Kidney epithelial cell (primary cell): ENCODE results near the gene ATP13A3. TPM values are rescaled to one million over a fixed set of nuclear protein-coding genes. Genes with fewer than 3 reads are reported as not detected.

Source experiments
- DNase-seq: peaks from one replicate; pipeline ENCODE4 v3.0.0-alpha.2; 2010; ENCODE audit warnings: low read depth
- H3K27me3 ChIP-seq: 2 replicates; pipeline ENCODE4 v1.6.0; 2011; ENCODE audit warnings: low read length; ENCODE audit not compliant: control insufficient read depth, insufficient read depth
- H3K36me3 ChIP-seq: 2 replicates; pipeline ENCODE4 v1.5.1; 2011; ENCODE audit warnings: low read length; ENCODE audit not compliant: control insufficient read depth, insufficient read depth
- H3K4me3 ChIP-seq: 2 replicates; pipeline ENCODE4 v1.5.1; 2011; ENCODE audit warnings: low read depth, mild to moderate bottlenecking, control low read depth, low read length
- CTCF ChIP-seq: IDR thresholded peaks from 2 replicates; pipeline ENCODE4 v1.5.1; 2011; ENCODE audit warnings: mild to moderate bottlenecking, moderate library complexity, low read length, control low read depth, inconsistent platforms; ENCODE audit not compliant: insufficient read depth, poor library complexity, severe bottlenecking
- total RNA-seq: library from RNA; depleted of rRNA; stranded (reverse); fragments of >200 nt; gene quantifications from 2 replicates; pipeline ENCODE4 v1.2.3, GENCODE V29; 2015

ATP13A3 gene
- total RNA-seq, 1 donor from 2014 or later = 324 TPM

- Histone ChIP-seq H3K4me3 (no peak within 1 kb of the TSS), H3K27me3 (peaks cover 27% of the 10 kb centered on the region), H3K36me3 (no peaks in the 10 kb centered on the region)
- no peak for DNase-seq
- TF ChIP-seq CTCF = no peak
Measured at GRCh38 chr3:194369522-194370279, 117.1 kb downstream of the ATP13A3 start, which contains the start of gene LRRC15. TSS of gene LRRC15 (minus strand) at chr3:194369743. CDS start at chr3:194361043, 8,700 bp downstream.

DNA sequence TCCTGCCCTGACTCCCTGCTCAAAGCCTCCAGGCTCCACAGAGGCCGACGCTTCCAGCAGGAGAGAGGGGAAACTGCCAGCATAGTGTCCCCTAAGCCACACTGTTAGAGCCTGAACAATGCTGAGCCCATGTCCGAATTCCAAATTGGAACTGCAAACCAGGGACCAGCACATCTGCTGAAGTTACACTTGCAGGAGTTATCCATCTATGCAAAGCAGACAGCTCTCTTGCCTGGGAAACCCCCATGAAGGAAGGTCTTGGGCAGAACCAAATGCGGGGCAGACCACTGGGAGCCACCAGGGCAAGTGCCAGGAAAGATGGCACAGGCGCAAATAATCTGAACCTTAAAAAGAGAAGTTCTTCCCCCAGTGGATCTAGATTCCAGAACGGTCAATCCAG, 117.9 kb downstream of the ATP13A3 start:
- TF ChIP-seq CTCF = no peak

DNA sequence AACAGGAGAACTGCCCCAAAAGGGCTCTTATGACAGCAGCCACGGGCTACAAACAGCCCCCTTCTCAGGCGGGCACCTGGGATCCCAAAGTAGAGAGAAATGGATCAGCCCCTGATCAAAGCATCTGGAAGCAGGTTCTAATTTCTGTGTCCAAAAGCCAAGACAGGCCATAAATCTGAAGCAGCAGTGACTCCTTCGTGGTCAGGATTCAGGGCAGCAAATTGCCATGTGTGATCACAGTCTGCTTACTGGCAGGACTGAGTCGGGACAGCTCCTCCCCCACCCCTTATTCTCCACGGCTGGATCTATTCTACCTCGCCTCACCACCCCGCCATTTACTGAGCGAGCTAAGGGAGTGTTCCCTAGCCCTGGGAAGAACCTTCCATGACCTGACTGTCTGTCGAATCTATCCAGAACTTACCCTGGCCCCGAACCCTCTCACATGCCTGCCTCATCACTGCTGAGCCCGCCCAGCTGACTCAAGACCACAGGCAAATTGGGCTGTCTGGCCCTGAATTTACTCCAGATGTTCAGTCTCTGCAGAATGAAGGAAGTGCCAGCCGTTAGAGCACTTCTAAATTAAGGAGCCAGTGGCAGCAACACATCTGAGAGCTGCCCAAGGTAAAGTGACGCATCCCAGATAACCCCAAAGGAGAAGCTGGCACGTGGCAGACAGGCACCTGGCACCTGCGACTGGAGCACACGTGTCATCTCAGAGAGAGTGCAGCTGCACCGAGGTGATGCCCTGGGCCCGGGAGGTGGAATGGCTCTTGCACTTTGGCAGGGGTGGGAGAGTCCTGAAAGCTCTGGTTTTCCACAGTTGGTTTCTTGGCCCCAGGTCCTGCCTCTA, 118.6 kb downstream of the ATP13A3 start:
- Histone ChIP-seq H3K27me3 (peaks cover 25% of the 10 kb centered on the region), H3K4me3 (no peak overlapping the region), H3K36me3 (no peaks in the 10 kb centered on the region)
- no peak for TF ChIP-seq CTCF
- DNase-seq = no peak

More for the DNA sequence above, 117.9 kb downstream of the ATP13A3 start:
- no peak for DNase-seq
- no peak overlapping the region for H3K4me3 ChIP-seq
- no peaks in the 10 kb centered on the region for H3K36me3 ChIP-seq
- H3K27me3 ChIP-seq = peaks cover 26% of the 10 kb centered on the region

DNA sequence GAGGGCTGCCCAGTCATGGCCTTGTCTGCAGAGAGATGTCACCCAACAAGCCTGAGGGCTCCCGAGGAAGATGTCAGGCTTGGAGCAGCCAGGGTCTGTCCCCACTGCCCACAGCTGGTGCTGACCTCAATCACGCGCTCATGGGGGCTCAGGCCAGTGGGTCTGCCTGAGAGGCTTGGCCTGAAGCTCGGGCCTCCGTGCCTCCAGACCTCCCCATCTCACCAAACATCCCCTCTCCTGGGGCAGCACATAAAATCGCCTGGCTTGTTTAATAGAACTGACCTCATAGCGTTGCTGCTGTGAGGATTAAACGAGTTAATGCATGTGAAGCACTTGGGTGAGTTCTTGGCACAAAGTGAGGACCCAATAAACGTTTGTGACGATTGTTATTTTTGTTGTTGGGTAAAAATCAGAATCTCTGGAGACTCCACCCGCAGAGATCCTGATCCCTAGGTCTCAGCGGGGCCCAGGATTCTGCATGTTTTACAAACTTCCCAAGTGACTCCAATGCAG, 120.8 kb downstream of the ATP13A3 start:
- no peak overlapping the region for H3K4me3 ChIP-seq
- H3K27me3 ChIP-seq = peaks cover 25% of the 10 kb centered on the region
- TF ChIP-seq CTCF = no peak
- H3K36me3 ChIP-seq = no peaks in the 10 kb centered on the region
- DNase-seq = no peak

GRCh38 chr3:194365526-194365925, 121.3 kb downstream of the ATP13A3 start:
- no peak for TF ChIP-seq CTCF
- Histone ChIP-seq H3K36me3 (no peaks in the 10 kb centered on the region), H3K4me3 (no peak overlapping the region), H3K27me3 (peaks cover 27% of the 10 kb centered on the region)
- DNase-seq = no peak
